ENCODE results near the gene EIF4H. TPM values are rescaled to one million over a fixed set of nuclear protein-coding genes. Genes with fewer than 3 reads are reported as not detected.
"Not testable (repeated sequence)": the region's sequence is repeated elsewhere in the genome, so short reads cannot be mapped to it uniquely, and the experiment has no call there.

EIF4H gene
- total RNA-seq, 1 donor from 2014 or later: 343 TPM

GRCh38 chr7:74208241-74208640 is 34.1 kb downstream of the EIF4H start:
- not testable (repeated sequence) for H3K27me3 Mint-ChIP-seq (ENCODE audit: insufficient read depth); H3K4me3 Mint-ChIP-seq; H3K27ac Mint-ChIP-seq; DNase-seq (ENCODE audit: low spot score); H3K9me3 Mint-ChIP-seq; H3K36me3 Mint-ChIP-seq (ENCODE audit: low read depth)
- H3K4me1 Mint-ChIP-seq (ENCODE audit: low read depth): peaks cover 21% of the 10 kb centered on the region
- intact Hi-C loops (cut with micrococcal nuclease): loop anchor here (5.0 kb wide), 1 partner anchor 141 kb away; no protein-coding TSS in a partner anchor

GRCh38 chr7:74212661-74213060 is 38.5 kb downstream of the EIF4H start:
- DNase-seq (ENCODE audit: low spot score): no peak
- H3K36me3 Mint-ChIP-seq (ENCODE audit: low read depth): peaks cover 8% of the 10 kb centered on the region
- no peak overlapping the region for H3K4me3 Mint-ChIP-seq
- no peak overlapping the region for H3K27ac Mint-ChIP-seq
- intact Hi-C loops (cut with micrococcal nuclease): no loop called here
- no peaks in the 10 kb centered on the region for H3K27me3 Mint-ChIP-seq (ENCODE audit: insufficient read depth)
- no peaks in the 10 kb centered on the region for H3K9me3 Mint-ChIP-seq
- peaks cover 11% of the 10 kb centered on the region for H3K4me1 Mint-ChIP-seq (ENCODE audit: low read depth)

DNA sequence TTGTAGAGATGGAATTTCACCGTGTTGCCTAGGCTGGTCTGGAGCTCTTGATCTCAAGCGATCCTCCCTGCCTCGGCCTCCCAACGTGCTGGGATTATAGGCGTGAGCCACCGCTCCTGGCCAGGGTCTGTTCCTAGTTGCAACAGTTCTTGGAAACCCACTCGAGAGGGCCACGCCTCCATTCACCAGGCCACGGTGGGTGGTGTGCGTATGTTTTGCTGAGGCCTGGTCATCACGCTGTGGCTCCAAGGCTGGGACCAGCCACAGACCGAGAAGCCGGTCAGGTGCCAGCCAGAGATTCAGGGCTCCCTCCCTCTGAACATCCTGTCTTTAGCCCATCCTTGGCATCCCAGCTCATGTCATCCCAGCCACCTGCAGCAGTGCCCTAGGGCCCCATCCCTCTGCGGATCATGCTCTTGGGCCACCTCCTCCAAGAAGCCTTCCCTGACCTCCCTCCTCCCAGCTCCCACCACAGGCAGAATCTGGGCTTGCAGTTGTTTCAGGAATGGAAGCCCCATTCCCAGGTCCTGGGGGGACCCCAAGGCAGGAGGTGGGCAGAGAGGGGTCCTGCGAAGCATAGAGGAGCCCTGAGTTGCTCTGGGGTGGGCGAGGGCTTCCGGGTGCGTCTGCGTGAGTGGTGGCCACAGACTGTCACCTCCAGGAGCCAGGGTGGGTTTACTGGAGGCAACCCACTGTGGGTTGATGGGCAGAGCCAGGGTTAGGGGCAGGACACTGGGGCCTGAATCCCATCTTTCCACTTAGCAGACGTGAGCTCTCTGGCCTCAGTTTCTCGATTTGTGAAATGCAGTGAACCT is 40.9 kb downstream of the EIF4H start:
- no peak overlapping the region for H3K27ac Mint-ChIP-seq
- no peak overlapping the region for H3K4me3 Mint-ChIP-seq
- no peaks in the 10 kb centered on the region for H3K27me3 Mint-ChIP-seq (ENCODE audit: insufficient read depth)
- intact Hi-C loops (cut with micrococcal nuclease): no loop called here
- H3K36me3 Mint-ChIP-seq (ENCODE audit: low read depth): peaks cover 6% of the 10 kb centered on the region
- no peaks in the 10 kb centered on the region for H3K9me3 Mint-ChIP-seq
- no peak for DNase-seq (ENCODE audit: low spot score)
- H3K4me1 Mint-ChIP-seq (ENCODE audit: low read depth): peaks cover 11% of the 10 kb centered on the region

DNA sequence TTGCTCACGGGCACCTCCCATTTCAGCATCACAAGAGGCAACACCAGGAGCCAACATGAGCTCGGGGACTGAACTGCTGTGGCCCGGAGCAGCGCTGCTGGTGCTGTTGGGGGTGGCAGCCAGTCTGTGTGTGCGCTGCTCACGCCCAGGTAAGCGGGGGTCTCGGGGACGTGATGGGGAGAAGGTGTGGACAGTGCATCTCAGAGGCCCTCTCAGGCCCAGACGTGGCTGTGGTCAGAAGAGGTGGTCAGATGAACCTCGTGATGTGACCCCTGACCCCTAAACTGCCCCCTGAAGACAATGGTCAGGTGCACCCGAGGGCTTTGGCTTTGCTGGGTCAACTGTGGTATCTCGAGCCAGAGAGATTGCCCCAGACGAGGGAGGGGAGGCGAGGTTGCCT is 41.8 kb downstream of the EIF4H start:
- H3K4me3 Mint-ChIP-seq: no peak overlapping the region
- H3K27ac Mint-ChIP-seq: no peak overlapping the region
- DNase-seq (ENCODE audit: low spot score): no peak
- no peaks in the 10 kb centered on the region for H3K9me3 Mint-ChIP-seq
- peaks cover 11% of the 10 kb centered on the region for H3K4me1 Mint-ChIP-seq (ENCODE audit: low read depth)
- H3K36me3 Mint-ChIP-seq (ENCODE audit: low read depth): peaks cover 6% of the 10 kb centered on the region
- H3K27me3 Mint-ChIP-seq (ENCODE audit: insufficient read depth): no peaks in the 10 kb centered on the region
- intact Hi-C loops (cut with micrococcal nuclease): no loop called here

DNA sequence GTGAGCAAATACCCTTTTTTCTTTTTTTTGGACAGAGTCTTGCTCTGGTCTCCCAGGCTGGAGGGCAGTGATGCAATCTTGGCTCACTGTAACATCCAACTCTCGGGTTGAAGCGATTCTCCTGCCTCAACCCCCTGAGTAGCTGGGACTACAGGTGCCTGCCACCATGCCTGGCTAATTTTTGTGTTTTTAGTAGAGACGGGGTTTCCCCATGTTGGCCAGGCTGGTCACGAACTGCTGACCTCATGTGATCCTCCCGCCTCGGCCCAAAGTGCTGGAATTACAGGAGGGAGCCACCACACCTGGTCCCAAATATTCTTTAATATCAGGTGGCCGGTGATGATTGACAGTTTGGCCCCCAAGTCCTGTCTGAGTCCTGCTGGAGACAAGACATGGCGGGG is 42.2 kb downstream of the EIF4H start:
- Mint-ChIP-seq H3K9me3 (no peaks in the 10 kb centered on the region), H3K4me1 (ENCODE audit: low read depth) (peaks cover 11% of the 10 kb centered on the region), H3K27me3 (ENCODE audit: insufficient read depth) (no peaks in the 10 kb centered on the region), H3K36me3 (ENCODE audit: low read depth) (peaks cover 6% of the 10 kb centered on the region), H3K4me3 (peak overlapping the region; percentile 28), H3K27ac (peak overlapping the region; percentile 80)
- intact Hi-C loops (cut with micrococcal nuclease): no loop called here
- no peak for DNase-seq (ENCODE audit: low spot score)

DNA sequence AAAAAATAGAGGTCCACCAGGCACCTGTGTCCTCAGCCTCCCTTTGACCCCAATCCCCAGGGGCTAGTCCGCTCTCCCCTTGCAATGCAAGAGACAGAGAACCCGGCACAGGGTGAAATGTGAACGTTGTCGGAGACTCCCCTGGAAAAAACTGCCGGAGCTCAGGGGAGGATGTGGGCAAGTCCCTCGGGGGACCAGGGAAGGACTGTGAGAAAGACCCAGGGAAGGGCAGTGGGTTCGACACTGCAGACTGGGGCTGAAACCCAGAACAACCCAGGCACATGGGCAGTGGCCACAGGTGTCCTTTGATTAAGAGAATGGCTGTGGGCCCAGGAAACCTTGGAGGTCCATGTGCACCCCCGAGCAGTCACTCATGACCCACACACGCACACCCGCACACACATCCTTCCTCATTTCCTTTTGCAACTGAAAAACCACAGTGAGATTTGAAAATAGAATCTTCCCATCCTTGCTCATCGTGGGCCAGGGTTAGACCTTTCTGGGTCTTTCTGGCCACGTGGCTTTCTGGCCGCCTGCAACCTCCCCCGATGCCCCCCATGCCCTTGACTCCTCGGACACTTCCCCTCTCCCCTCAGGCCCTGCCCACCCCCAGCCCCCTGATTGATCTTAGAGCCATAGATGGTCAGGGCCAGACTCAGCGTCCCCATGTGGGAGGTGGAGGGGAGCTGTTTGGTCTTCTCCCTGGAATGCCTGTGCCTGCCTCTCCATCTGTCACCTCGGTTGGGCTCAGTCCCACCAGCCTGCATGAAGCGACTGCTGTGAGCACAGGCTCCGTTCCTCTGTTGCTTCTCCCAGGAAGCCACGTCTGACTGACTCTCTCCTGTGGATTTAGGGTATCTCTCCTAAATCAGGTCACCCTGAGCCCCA is 43.5 kb downstream of the EIF4H start:
- no peaks in the 10 kb centered on the region for H3K27me3 Mint-ChIP-seq (ENCODE audit: insufficient read depth)
- peaks cover 6% of the 10 kb centered on the region for H3K36me3 Mint-ChIP-seq (ENCODE audit: low read depth)
- peak overlapping the region; percentile 24 for H3K4me3 Mint-ChIP-seq
- H3K27ac Mint-ChIP-seq: peak overlapping the region; percentile 70
- peak; percentile 11 for DNase-seq (ENCODE audit: low spot score)
- H3K9me3 Mint-ChIP-seq: no peaks in the 10 kb centered on the region
- H3K4me1 Mint-ChIP-seq (ENCODE audit: low read depth): peaks cover 11% of the 10 kb centered on the region
- intact Hi-C loops (cut with micrococcal nuclease): no loop called here

DNA sequence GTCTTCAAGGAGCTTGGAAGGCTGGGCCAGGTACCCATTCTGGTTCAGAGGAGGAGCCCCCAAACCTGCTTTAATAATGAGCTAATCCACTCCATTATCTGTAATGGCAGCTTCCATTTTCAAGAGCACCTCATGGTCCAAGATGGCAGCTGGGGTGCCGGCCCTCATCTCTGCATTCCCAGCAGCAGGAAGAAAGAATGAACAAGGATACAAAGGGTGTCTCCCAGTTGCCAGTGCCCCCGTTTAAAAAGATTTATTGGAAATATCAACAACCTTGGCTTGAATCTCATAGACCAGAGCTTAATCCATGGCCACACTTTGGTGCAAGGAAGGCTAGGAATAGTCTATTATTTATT is 44.2 kb downstream of the EIF4H start:
- no peaks in the 10 kb centered on the region for H3K27me3 Mint-ChIP-seq (ENCODE audit: insufficient read depth)
- H3K36me3 Mint-ChIP-seq (ENCODE audit: low read depth): peaks cover 6% of the 10 kb centered on the region
- peak overlapping the region; percentile 70 for H3K27ac Mint-ChIP-seq
- intact Hi-C loops (cut with micrococcal nuclease): no loop called here
- no peaks in the 10 kb centered on the region for H3K9me3 Mint-ChIP-seq
- H3K4me3 Mint-ChIP-seq: peak overlapping the region; percentile 24
- no peak for DNase-seq (ENCODE audit: low spot score)
- H3K4me1 Mint-ChIP-seq (ENCODE audit: low read depth): peaks cover 11% of the 10 kb centered on the region

GRCh38 chr7:74219416-74219815 is 45.3 kb downstream of the EIF4H start:
- peaks cover 11% of the 10 kb centered on the region for H3K4me1 Mint-ChIP-seq (ENCODE audit: low read depth)
- no peaks in the 10 kb centered on the region for H3K27me3 Mint-ChIP-seq (ENCODE audit: insufficient read depth)
- no peak for DNase-seq (ENCODE audit: low spot score)
- peaks cover 6% of the 10 kb centered on the region for H3K36me3 Mint-ChIP-seq (ENCODE audit: low read depth)
- no peak overlapping the region for H3K4me3 Mint-ChIP-seq
- H3K9me3 Mint-ChIP-seq: no peaks in the 10 kb centered on the region
- no peak overlapping the region for H3K27ac Mint-ChIP-seq
- intact Hi-C loops (cut with micrococcal nuclease): no loop called here

DNA sequence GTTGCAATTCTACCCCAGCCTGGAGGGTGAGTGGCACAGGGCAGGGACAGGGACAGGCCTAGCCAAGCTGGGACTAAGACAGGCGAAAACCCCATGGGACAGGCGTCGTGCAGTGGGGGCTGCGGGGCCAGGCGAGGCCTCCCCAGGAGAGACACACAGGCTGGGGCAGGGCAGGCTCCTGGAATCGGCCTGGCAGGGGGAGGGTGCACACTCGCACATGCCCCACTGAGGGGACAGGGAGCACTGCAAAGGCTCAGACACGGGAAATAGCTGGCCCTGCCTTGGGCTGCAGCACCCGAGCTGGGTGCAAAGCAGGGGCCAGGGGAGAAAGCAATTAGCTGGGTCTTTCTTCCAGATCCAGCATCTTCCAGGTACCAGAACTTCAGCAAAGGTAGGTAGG is 46.1 kb downstream of the EIF4H start:
- H3K36me3 Mint-ChIP-seq (ENCODE audit: low read depth): peaks cover 6% of the 10 kb centered on the region

GRCh38 chr7:74221713-74222112 is 47.6 kb downstream of the EIF4H start:
- H3K27ac Mint-ChIP-seq: no peak overlapping the region
- no peaks in the 10 kb centered on the region for H3K27me3 Mint-ChIP-seq (ENCODE audit: insufficient read depth)
- peaks cover 16% of the 10 kb centered on the region for H3K4me1 Mint-ChIP-seq (ENCODE audit: low read depth)
- H3K4me3 Mint-ChIP-seq: no peak overlapping the region
- H3K9me3 Mint-ChIP-seq: no peaks in the 10 kb centered on the region
- H3K36me3 Mint-ChIP-seq (ENCODE audit: low read depth): peaks cover 11% of the 10 kb centered on the region
- no peak for DNase-seq (ENCODE audit: low spot score)
- intact Hi-C loops (cut with micrococcal nuclease): no loop called here

More for the DNA sequence above, 46.1 kb downstream of the EIF4H start:
- Mint-ChIP-seq H3K27ac (no peak overlapping the region), H3K4me1 (ENCODE audit: low read depth) (peaks cover 11% of the 10 kb centered on the region), H3K27me3 (ENCODE audit: insufficient read depth) (no peaks in the 10 kb centered on the region), H3K4me3 (no peak overlapping the region), H3K9me3 (no peaks in the 10 kb centered on the region)
- DNase-seq (ENCODE audit: low spot score): no peak
- intact Hi-C loops (cut with micrococcal nuclease): no loop called here

GRCh38 chr7:74222851-74223710 is 48.9 kb downstream of the EIF4H start:
- Mint-ChIP-seq H3K27me3 (ENCODE audit: insufficient read depth) (no peaks in the 10 kb centered on the region), H3K4me3 (no peak overlapping the region), H3K4me1 (ENCODE audit: low read depth) (peaks cover 9% of the 10 kb centered on the region), H3K36me3 (ENCODE audit: low read depth) (peaks cover 9% of the 10 kb centered on the region), H3K9me3 (no peaks in the 10 kb centered on the region), H3K27ac (no peak overlapping the region)
- no peak for DNase-seq (ENCODE audit: low spot score)
- intact Hi-C loops (cut with micrococcal nuclease): no loop called here

DNA sequence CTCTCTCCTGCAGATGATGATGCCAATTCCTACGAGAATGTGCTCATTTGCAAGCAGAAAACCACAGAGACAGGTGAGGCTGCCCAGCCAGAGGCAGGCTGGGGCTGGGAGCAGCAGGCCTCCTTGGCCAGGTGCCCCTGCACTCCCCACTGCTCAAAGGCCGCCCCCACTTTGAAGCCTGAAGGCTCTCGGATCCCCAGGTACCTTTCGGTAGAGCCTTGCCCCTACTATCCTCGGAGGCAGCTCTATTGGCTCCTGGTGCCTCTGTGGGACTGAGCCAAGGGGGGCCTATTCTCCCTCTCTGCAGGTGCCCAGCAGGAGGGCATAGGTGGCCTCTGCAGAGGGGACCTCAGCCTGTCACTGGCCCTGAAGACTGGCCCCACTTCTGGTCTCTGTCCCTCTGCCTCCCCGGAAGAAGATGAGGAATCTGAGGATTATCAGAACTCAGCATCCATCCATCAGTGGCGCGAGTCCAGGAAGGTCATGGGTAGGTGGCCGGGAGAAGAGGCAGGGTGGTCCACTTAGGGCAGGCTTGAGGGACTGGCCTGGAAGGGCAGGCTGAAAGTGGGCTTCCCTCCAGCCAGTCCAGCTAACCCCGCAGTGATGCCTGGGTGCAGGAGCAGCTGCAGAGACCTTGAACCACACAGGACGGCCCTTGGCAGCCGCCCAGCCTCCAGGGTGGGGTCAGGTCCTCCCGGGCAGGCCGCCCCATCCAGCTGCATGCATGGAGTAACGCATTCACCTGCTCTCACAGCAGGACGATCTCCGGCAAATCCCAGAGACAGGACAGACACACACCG is 49.8 kb downstream of the EIF4H start:
- DNase-seq (ENCODE audit: low spot score): no peak
- intact Hi-C loops (cut with micrococcal nuclease): no loop called here
- Mint-ChIP-seq H3K9me3 (no peaks in the 10 kb centered on the region), H3K36me3 (ENCODE audit: low read depth) (peaks cover 11% of the 10 kb centered on the region), H3K4me3 (no peak overlapping the region), H3K4me1 (ENCODE audit: low read depth) (peaks cover 7% of the 10 kb centered on the region), H3K27me3 (ENCODE audit: insufficient read depth) (no peaks in the 10 kb centered on the region), H3K27ac (no peak overlapping the region)

Measured in activated T-helper 1 cell treated with anti-CD3 and anti-CD28 coated beads, Interleukin-12 subunit alpha, Interleukin-12 subunit beta, Interleukin-2, Interleukin-4 antibody, amounts not matched to agents 30 ng/mL and 10 ng/mL and 1 ng/mL, durations not matched to agents 14 hours and 24 hours and 36 hours (primary cell).